ENCODE results near the gene ME3.

ME3 gene

GRCh38 chr11:86487671-86488070, 184.7 kb downstream of the ME3 start:
- H3K4me3 ChIP-seq (replicated peaks; ENCODE audit: low read depth, low read length): no peak overlapping the region
- no peaks in the 10 kb centered on the region for H3K36me3 ChIP-seq (ENCODE audit: control insufficient read depth, insufficient read depth, low read length)
- DNase-seq (ENCODE audit: extremely low read depth, insufficient read length): no peak
- no peak for TF ChIP-seq CTCF (IDR thresholded peaks at IDR 0.05; ENCODE audit: insufficient read depth, low read length, poor library complexity, severe bottlenecking)
- no peaks in the 10 kb centered on the region; the same call in 1 of the 2 replicates for H3K27me3 ChIP-seq (replicated peaks; ENCODE audit: control insufficient read depth, insufficient read depth, low read length)

GRCh38 chr11:86486261-86487030, 186.0 kb downstream of the ME3 start:
- DNase-seq (ENCODE audit: extremely low read depth, insufficient read length): peak; percentile 18
- Histone ChIP-seq H3K4me3 (replicated peaks; ENCODE audit: low read depth, low read length) (no peak overlapping the region), H3K27me3 (replicated peaks; ENCODE audit: control insufficient read depth, insufficient read depth, low read length) (no peaks in the 10 kb centered on the region; the same call in 1 of the 2 replicates), H3K36me3 (ENCODE audit: control insufficient read depth, insufficient read depth, low read length) (no peaks in the 10 kb centered on the region)
- TF ChIP-seq CTCF (IDR thresholded peaks at IDR 0.05; ENCODE audit: insufficient read depth, low read length, poor library complexity, severe bottlenecking): no peak

- no peak for TF ChIP-seq CTCF (IDR thresholded peaks at IDR 0.05; ENCODE audit: insufficient read depth, low read length, poor library complexity, severe bottlenecking)
- DNase-seq (ENCODE audit: extremely low read depth, insufficient read length): no peak
- H3K27me3 ChIP-seq (replicated peaks; ENCODE audit: control insufficient read depth, insufficient read depth, low read length): no peaks in the 10 kb centered on the region
- no peak overlapping the region for H3K4me3 ChIP-seq (replicated peaks; ENCODE audit: low read depth, low read length)
- no peaks in the 10 kb centered on the region for H3K36me3 ChIP-seq (ENCODE audit: control insufficient read depth, insufficient read depth, low read length)
These were observed 187.6 kb downstream of the ME3 start for GRCh38 chr11:86484795-86485166.

- no peak for TF ChIP-seq CTCF (IDR thresholded peaks at IDR 0.05; ENCODE audit: insufficient read depth, low read length, poor library complexity, severe bottlenecking)
- H3K4me3 ChIP-seq (replicated peaks; ENCODE audit: low read depth, low read length): no peak overlapping the region
- H3K36me3 ChIP-seq (ENCODE audit: control insufficient read depth, insufficient read depth, low read length): no peaks in the 10 kb centered on the region
- no peak for DNase-seq (ENCODE audit: extremely low read depth, insufficient read length)
- no peaks in the 10 kb centered on the region for H3K27me3 ChIP-seq (replicated peaks; ENCODE audit: control insufficient read depth, insufficient read depth, low read length)
These were observed 188.2 kb downstream of the ME3 start for GRCh38 chr11:86483940-86484794.

DNA sequence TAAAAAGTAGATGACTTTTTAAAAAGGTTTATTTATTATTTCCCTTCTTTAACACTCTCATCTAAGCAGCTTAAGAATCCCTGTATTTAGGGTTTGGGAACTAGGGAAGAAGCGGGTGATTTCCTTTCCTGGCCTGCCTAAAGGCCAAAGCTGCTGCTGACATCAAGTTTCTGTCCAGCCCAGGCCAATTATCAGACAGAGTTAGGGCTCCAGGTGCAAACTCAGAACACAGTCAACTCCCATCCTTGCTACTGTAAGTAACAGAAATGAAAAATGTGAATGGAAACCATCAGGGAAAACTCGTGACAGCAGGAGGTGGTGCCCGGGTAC, 188.8 kb downstream of the ME3 start:
- TF ChIP-seq CTCF (IDR thresholded peaks at IDR 0.05; ENCODE audit: insufficient read depth, low read length, poor library complexity, severe bottlenecking): no peak
- Histone ChIP-seq H3K36me3 (ENCODE audit: control insufficient read depth, insufficient read depth, low read length) (no peaks in the 10 kb centered on the region), H3K27me3 (replicated peaks; ENCODE audit: control insufficient read depth, insufficient read depth, low read length) (no peaks in the 10 kb centered on the region), H3K4me3 (replicated peaks; ENCODE audit: low read depth, low read length) (no peak overlapping the region)
- no peak for DNase-seq (ENCODE audit: extremely low read depth, insufficient read length)

All from GM06990 (cell line).